ENCODE results near the gene ZCCHC3. TPM values are rescaled to one million over a fixed set of nuclear protein-coding genes. Genes with fewer than 3 reads are reported as not detected.

ZCCHC3 gene
- polyA plus RNA-seq, 3 donors: 4.5 to 9.2 (median 5.6) TPM

- no peak for DNase-seq
- no peaks in the 10 kb centered on the region for H3K27me3 ChIP-seq (ENCODE audit: control insufficient read depth in 2 of 2, insufficient read depth in 2 of 2, low read length in 2 of 2)
- H3K4me1 Mint-ChIP-seq: peaks cover 2% of the 10 kb centered on the region
- no peaks in the 10 kb centered on the region for H3K4me1 ChIP-seq (ENCODE audit: control insufficient read depth in 1 of 2, insufficient read depth in 2 of 2, low read length in 2 of 2)
- H3K4me2 ChIP-seq (replicated peaks; ENCODE audit: extremely low read depth, low read length, poor library complexity, severe bottlenecking): no peak overlapping the region
- intact Hi-C loops (cut with micrococcal nuclease): no loop called here
- H3K79me2 ChIP-seq (ENCODE audit: insufficient read depth, low read length): no peaks in the 10 kb centered on the region
- no peak overlapping the region for H3K4me3 Mint-ChIP-seq
- peaks cover 0 to 3% (median 0%) of the 10 kb centered on the region in 3 donors for H3K27me3 Mint-ChIP-seq (ENCODE audit: low read depth in 3 of 3)
- peaks cover 0 to 2% (median under 1%) of the 10 kb centered on the region in 7 donors for H3K9me3 Mint-ChIP-seq
- no peaks in the 10 kb centered on the region for H3K36me3 ChIP-seq (replicated peaks in 1 of 2; ENCODE audit: control insufficient read depth in 1 of 2, insufficient read depth in 2 of 2, low read length in 2 of 2)
- peaks cover 5 to 8% of the 10 kb centered on the region in 2 donors for H3K36me3 Mint-ChIP-seq
- no peak overlapping the region for H2AFZ ChIP-seq (ENCODE audit: insufficient read depth, low read depth, low read length, poor library complexity, severe bottlenecking)
- H3K9me3 ChIP-seq (replicated peaks in 1 of 2; ENCODE audit: control insufficient read depth in 1 of 2, insufficient read depth in 1 of 2, low read length in 2 of 2): no peaks in the 10 kb centered on the region
- H3K27ac ChIP-seq (ENCODE audit: low read depth in 1 of 2, low read length in 2 of 2): no peak overlapping the region
- H4K20me1 ChIP-seq (ENCODE audit: insufficient read depth, low read length): no peaks in the 10 kb centered on the region
- no peak overlapping the region for H3K9ac ChIP-seq (ENCODE audit: insufficient read depth, low read length, poor library complexity, severe bottlenecking)
- no peak overlapping the region for H3K27ac Mint-ChIP-seq
- no CpG with 5 or more reads among the region's 3 CpGs for WGBS (ENCODE audit: insufficient coverage)
- H3K4me3 ChIP-seq (replicated peaks in 1 of 3; ENCODE audit: low read depth in 2 of 3, low read length in 3 of 3): no peak overlapping the region
- no peak for TF ChIP-seq CTCF (IDR thresholded peaks at IDR 0.05)
These were observed 13.2 kb upstream of the ZCCHC3 start for GRCh38 chr20:284172-284571.

GRCh38 chr20:286508-286907, 10.9 kb upstream of the ZCCHC3 start:
- H3K27me3 Mint-ChIP-seq (ENCODE audit: low read depth in 3 of 3): peaks cover 0 to 3% (median 0%) of the 10 kb centered on the region in 3 donors
- H2AFZ ChIP-seq (ENCODE audit: insufficient read depth, low read depth, low read length, poor library complexity, severe bottlenecking): no peak overlapping the region
- peaks cover 10% of the 10 kb centered on the region for H3K4me1 Mint-ChIP-seq
- no peak overlapping the region for H3K27ac ChIP-seq (ENCODE audit: low read depth in 1 of 2, low read length in 2 of 2)
- H3K4me3 Mint-ChIP-seq: no peak overlapping the region
- intact Hi-C loops (cut with micrococcal nuclease): no loop called here
- peaks cover 16 to 18% of the 10 kb centered on the region in 2 donors for H3K4me1 ChIP-seq (ENCODE audit: control insufficient read depth in 1 of 2, insufficient read depth in 2 of 2, low read length in 2 of 2)
- H4K20me1 ChIP-seq (ENCODE audit: insufficient read depth, low read length): no peaks in the 10 kb centered on the region
- H3K9ac ChIP-seq (ENCODE audit: insufficient read depth, low read length, poor library complexity, severe bottlenecking): no peak overlapping the region
- H3K36me3 Mint-ChIP-seq: peaks cover 4 to 5% of the 10 kb centered on the region in 2 donors
- no peaks in the 10 kb centered on the region for H3K27me3 ChIP-seq (ENCODE audit: control insufficient read depth in 2 of 2, insufficient read depth in 2 of 2, low read length in 2 of 2)
- peaks cover 3% of the 10 kb centered on the region for H3K79me2 ChIP-seq (ENCODE audit: insufficient read depth, low read length)
- 30% methylated on average over 2 of the region's 2 CpGs for WGBS (ENCODE audit: insufficient coverage)
- DNase-seq: no peak
- H3K36me3 ChIP-seq (replicated peaks in 1 of 2; ENCODE audit: control insufficient read depth in 1 of 2, insufficient read depth in 2 of 2, low read length in 2 of 2): no peaks in the 10 kb centered on the region
- peaks cover 0 to 5% (median 0%) of the 10 kb centered on the region in 7 donors for H3K9me3 Mint-ChIP-seq
- no peaks in the 10 kb centered on the region for H3K9me3 ChIP-seq (replicated peaks in 1 of 2; ENCODE audit: control insufficient read depth in 1 of 2, insufficient read depth in 1 of 2, low read length in 2 of 2)
- H3K4me3 ChIP-seq (replicated peaks in 1 of 3; ENCODE audit: low read depth in 2 of 3, low read length in 3 of 3): no peak overlapping the region
- no peak for TF ChIP-seq CTCF (IDR thresholded peaks at IDR 0.05)
- no peak overlapping the region for H3K4me2 ChIP-seq (replicated peaks; ENCODE audit: extremely low read depth, low read length, poor library complexity, severe bottlenecking)
- H3K27ac Mint-ChIP-seq: no peak overlapping the region
